ENCODE measurements around the gene IQCF2. TPM values are rescaled to one million over a fixed set of nuclear protein-coding genes. Genes with fewer than 3 reads are reported as not detected.
"Not testable (repeated sequence)": the region's sequence is repeated elsewhere in the genome, so short reads cannot be mapped to it uniquely, and the experiment has no call there.

Gene IQCF2
- total RNA-seq, 1 donor from 2014 or later: not detected

DNA sequence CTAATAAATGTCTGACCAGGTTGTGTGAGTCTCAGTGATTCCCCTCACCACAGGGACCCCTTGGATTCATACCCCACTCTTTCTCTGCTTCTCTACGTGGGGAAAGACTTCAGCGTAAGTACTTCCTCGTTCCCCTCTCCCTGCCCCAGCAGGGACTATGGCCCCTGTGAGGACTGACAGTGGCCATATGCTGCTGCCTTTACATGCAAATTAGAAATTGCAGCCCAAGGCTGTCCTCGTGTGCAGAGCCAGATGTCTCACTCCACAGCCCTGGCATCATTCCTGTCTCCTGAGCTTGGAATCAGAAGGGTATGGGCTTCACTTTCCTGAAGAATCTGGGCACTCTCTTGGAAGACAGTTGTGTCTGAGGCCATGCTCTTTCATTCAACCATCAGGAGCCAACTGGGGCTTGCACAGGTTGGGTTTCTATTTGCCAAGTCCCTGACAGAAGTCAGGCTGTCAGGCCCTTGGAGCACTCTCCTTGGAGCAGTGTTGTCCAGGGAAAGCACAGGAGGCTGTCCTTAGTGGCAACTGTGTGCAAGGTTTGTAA is 30.5 kb upstream of the IQCF2 start:
- Histone ChIP-seq H3K9me3 (no peaks in the 10 kb centered on the region), H3K27ac (no peak overlapping the region), H3K4me1 (no peaks in the 10 kb centered on the region), H3K4me3 (no peak overlapping the region), H3K27me3 (no peaks in the 10 kb centered on the region), H3K36me3 (no peaks in the 10 kb centered on the region)
- no peak for DNase-seq (ENCODE audit: extremely low spot score in 2 of 2)
- intact Hi-C loops (cut with DNase I): no loop called here
- TF ChIP-seq, protein P1, sequence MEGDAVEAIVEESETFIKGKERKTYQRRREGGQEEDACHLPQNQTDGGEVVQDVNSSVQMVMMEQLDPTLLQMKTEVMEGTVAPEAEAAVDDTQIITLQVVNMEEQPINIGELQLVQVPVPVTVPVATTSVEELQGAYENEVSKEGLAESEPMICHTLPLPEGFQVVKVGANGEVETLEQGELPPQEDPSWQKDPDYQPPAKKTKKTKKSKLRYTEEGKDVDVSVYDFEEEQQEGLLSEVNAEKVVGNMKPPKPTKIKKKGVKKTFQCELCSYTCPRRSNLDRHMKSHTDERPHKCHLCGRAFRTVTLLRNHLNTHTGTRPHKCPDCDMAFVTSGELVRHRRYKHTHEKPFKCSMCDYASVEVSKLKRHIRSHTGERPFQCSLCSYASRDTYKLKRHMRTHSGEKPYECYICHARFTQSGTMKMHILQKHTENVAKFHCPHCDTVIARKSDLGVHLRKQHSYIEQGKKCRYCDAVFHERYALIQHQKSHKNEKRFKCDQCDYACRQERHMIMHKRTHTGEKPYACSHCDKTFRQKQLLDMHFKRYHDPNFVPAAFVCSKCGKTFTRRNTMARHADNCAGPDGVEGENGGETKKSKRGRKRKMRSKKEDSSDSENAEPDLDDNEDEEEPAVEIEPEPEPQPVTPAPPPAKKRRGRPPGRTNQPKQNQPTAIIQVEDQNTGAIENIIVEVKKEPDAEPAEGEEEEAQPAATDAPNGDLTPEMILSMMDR (IDR thresholded peaks at IDR 0.05): no peak
- TF ChIP-seq POLR2AphosphoS5 (IDR thresholded peaks at IDR 0.05; ENCODE audit: insufficient read depth in 1 of 2, low read depth in 1 of 2) (no peak), POLR2A (IDR thresholded peaks at IDR 0.05) (no peak)

DNA sequence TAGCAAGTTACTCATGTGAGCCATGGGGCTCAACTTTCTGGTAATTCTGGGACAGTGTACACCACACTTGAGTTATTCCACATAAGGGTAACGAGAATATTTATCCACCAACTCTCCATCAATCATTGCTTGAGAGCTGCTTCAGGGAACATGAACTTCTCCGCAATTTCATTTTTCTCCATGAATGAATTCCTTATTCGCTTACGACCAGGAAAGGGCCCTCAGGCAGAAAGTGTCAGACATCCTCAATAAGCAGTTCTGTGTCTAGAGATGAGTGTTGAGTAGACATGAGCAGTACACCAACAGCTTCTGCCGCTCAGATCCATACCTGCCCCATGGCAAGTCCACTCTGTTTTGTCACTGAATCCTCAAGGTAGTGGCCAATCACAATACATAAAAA is 24.8 kb upstream of the IQCF2 start:
- no peak for DNase-seq (ENCODE audit: extremely low spot score in 2 of 2)
- Histone ChIP-seq H3K27ac (no peak overlapping the region), H3K9me3 (no peaks in the 10 kb centered on the region), H3K27me3 (no peaks in the 10 kb centered on the region), H3K36me3 (no peaks in the 10 kb centered on the region), H3K4me1 (no peaks in the 10 kb centered on the region), H3K4me3 (no peak overlapping the region)
- TF ChIP-seq POLR2A (IDR thresholded peaks at IDR 0.05): no peak
- TF ChIP-seq POLR2AphosphoS5 (IDR thresholded peaks at IDR 0.05; ENCODE audit: insufficient read depth in 1 of 2, low read depth in 1 of 2): no peak
- TF ChIP-seq, protein P1 (IDR thresholded peaks at IDR 0.05): no peak
- intact Hi-C loops (cut with DNase I): no loop called here

GRCh38 chr3:51845129-51845528 is 16.3 kb upstream of the IQCF2 start:
- Histone ChIP-seq H3K4me3 (no peak overlapping the region), H3K9me3 (no peaks in the 10 kb centered on the region), H3K4me1 (no peaks in the 10 kb centered on the region), H3K36me3 (no peaks in the 10 kb centered on the region), H3K27me3 (no peaks in the 10 kb centered on the region), H3K27ac (no peak overlapping the region)
- DNase-seq (ENCODE audit: extremely low spot score in 2 of 2): no peak
- no peak for TF ChIP-seq POLR2AphosphoS5 (IDR thresholded peaks at IDR 0.05; ENCODE audit: insufficient read depth in 1 of 2, low read depth in 1 of 2)
- TF ChIP-seq POLR2A (IDR thresholded peaks at IDR 0.05): no peak
- TF ChIP-seq, protein P1 (IDR thresholded peaks at IDR 0.05): no peak
- intact Hi-C loops (cut with DNase I): no loop called here

GRCh38 chr3:51855411-51855810 is 6.0 kb upstream of the IQCF2 start:
- H3K9me3 ChIP-seq; H3K4me3 ChIP-seq; H3K27ac ChIP-seq; H3K27me3 ChIP-seq; H3K36me3 ChIP-seq; intact Hi-C loops (cut with DNase I); H3K4me1 ChIP-seq; DNase-seq (ENCODE audit: extremely low spot score in 2 of 2): not testable (repeated sequence)

- Histone ChIP-seq H3K4me3 (no peak overlapping the region), H3K27me3 (no peaks in the 10 kb centered on the region), H3K9me3 (no peaks in the 10 kb centered on the region), H3K4me1 (no peaks in the 10 kb centered on the region), H3K27ac (no peak overlapping the region), H3K36me3 (no peaks in the 10 kb centered on the region)
- intact Hi-C loops (cut with DNase I): no loop called here
- no peak for DNase-seq (ENCODE audit: extremely low spot score in 2 of 2)
- TF ChIP-seq POLR2AphosphoS5 (IDR thresholded peaks at IDR 0.05; ENCODE audit: insufficient read depth in 1 of 2, low read depth in 1 of 2): no peak
- no peak for TF ChIP-seq POLR2A (IDR thresholded peaks at IDR 0.05)
- TF ChIP-seq, protein P1 (IDR thresholded peaks at IDR 0.05): no peak
These were observed 1.5 kb downstream of the IQCF2 start for GRCh38 chr3:51862886-51863285.

DNA sequence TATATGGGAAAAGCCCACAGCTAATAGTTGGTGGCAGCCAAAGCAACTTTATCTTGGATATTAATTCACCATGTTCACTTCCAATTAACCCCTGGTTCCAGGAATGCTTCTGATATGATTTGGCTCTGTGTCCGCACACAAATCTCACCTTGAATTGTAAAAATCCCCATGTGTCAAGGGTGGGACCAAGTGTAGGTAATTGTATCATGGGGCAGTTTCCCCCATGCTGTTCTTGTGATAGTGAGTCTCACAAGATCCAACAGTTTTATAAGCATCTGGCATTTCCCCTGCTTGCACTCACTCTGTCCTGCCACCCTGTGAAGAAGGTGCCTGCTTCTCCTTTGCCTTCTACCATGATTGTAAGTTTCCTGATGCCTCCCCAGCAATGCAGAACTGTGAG is 7.5 kb downstream of the IQCF2 start:
- H3K4me1 ChIP-seq; H3K4me3 ChIP-seq; H3K27ac ChIP-seq; H3K36me3 ChIP-seq; H3K9me3 ChIP-seq; H3K27me3 ChIP-seq; intact Hi-C loops (cut with DNase I); DNase-seq (ENCODE audit: extremely low spot score in 2 of 2): not testable (repeated sequence)

Data from vagina (tissue), 2 donors.